Limb (tissue), 2 donors: ENCODE measurements around the gene MMP23B.

Source experiments
- DNase-seq, 2 donors: peaks; one replicate each; pipeline ENCODE4 v3.0.0-alpha.2; 2016; ENCODE audit errors: extremely low spot score in 2 of 2

Gene MMP23B

DNA sequence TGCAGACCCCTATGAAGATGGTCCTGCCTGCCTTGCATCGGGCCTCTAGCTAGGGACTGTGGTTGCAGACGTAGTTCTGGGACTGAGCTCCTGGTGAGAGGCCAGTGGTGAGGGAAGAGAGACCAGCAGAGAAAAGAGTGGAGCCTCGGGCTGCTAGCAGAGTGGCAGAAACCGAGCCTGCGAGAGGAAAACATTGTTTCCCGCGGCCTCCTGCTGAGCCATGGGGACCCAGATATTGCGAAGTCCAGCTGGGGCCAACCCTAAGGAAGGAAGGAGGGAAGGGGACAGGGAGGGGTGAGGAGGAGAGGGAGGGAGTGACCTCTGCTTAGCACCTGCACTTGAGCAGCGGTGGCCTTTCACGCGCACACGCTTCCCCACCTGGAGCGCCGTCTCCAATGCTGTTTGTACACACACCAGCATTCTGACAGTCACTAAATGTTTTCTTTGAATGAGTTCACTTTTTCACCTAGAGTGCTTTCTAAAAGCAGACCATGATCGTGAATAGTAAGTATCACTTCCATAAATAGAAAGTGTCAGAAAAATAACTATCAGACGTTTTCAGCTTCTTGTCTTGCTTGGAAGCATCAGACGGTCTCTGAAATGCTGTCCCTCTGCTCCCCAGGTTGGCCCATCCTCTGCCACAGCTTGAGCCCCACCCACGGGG is 29.5 kb upstream of the MMP23B start:
- DNase-seq = no peak

DNA sequence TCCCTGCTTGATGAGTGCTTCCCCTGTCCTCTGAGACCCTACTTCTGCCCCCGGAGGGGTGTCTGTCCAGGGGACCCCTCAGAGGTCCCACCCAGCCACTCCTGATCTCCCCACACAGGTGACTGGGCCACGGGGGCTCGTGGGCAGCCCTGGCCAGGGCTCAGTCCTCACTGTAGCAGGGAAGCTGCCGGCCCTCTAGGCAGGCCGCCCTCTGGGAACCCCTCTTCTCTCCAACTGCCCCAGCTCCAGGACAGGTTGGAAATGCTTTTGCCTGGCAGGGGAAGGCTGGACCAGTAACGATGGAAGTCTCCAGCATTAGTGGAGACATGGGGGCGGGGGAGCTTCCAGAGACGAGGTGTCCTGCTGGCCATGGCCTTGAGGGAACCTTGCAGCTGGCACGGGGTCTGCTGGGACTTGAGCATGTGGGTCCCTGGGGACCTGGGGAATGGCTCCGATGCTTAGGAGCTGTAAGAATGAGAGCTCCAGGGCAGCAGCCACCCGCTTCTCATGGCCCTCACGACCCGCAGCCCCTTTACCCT is 28.9 kb upstream of the MMP23B start:
- no peak for DNase-seq

DNA sequence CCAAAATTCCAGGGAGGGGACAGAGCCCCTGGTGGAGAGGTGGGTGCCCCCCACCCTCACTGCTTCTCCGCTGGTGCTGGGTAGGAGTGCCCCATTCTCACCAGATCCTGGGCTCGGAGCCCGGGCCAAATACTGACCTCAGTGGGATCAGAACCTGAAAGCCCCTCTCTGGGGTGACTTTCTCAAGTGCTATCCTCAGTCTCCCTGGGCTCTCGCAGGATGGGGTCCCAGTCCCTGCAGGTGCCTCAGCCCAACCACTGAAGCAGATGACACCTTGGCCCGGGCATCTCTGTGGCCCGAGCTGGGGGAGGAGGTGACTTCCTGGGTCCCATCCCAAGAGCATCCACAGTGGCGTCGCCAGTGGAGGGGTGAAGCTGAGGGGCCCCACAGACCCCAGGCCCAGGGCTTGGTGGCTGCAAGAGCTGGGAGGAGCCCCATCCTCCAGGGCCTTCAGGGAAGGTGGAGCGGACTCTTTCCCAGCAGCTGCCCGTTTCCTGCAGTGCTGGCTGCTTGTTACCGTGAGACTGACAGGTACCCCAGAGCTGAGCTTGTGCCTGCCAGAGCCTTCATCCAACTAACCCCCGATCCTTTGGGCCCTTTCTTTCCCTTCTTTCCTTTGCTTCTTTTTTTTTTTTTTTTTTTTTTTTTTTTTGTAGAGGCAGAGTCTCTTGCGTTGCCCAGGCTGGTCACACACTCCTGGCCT is 28.2 kb upstream of the MMP23B start:
- DNase-seq = no peak

DNA sequence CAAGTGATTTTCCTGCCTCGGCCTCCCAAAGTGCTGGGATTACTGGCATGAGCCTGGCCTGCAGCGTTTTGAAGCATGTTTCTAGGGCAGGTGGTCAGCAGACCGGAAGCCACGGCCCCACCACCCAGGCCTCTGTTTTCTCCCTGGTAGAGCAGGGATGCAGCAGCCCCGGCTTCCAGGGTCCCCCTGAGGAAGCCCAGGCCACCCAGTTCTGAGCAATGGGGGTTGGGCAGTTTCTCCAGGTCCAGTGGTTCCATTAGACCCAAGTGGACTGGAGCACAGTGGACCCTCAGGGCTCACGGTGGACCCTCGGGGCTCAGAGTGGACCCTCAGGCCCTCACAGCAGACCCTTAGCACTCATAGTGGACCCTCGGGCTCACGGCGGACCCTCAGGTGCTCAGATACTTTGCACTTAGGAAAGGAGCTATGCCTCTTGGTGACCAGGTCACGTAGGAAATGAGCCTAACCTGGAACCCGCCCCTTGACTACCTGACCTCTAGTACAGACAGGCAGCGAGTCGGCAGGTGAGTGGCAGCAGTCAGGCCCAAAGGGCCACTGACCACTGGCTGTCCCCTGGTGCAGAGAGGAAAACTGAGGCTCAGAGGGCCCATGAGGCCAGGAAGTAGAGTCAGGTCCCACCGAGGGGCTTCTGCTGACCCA is 27.5 kb upstream of the MMP23B start:
- no peak for DNase-seq

DNA sequence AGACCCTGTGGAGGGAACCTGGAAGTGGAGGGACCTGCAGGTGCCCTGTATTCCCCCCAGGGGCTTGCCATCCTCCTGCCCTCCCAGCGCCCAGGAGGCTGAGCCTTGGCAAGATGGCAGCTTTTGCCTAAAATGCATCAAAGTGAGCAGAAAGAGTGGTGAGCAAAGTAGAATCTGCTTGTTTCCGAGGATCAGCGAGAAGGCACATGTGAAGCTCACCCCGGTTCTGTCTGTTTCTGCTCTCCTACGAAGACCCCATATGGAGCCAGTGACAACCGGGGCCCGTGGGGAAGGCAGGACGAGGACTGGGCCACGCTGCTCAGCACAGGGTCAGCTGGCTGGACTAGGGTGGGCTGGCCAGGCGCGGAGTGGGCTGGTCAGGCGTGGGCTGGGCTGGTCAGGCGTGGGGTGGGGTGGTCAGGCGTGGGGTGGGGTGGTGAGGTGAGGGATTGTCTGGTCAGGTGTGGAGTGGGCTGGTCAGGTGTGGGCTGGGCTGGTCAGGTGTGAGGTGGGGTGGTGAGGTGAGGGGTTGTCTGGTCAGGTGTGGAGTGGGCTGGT is 26.9 kb upstream of the MMP23B start:
- DNase-seq = no peak

DNA sequence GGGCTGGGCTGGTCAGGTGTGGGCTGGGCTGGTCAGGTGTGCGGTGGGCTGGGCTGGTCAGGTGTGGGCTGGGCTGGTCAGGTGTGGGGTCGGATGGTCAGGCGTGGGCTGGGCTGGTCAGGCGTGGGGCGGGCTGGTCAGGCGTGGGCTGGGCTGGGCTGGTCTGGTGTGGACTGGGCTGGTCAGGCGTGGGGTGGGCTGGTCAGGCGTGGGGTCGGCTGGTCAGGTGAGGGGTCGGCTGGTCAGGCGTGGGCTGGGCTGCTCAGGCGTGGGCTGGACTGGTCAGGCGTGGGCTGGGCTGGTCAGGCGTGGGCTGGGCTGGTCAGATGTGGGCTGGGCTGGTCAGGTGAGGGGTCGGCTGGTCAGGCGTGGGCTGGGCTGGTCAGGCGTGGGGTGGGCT is 26.2 kb upstream of the MMP23B start:
- no peak for DNase-seq

DNA sequence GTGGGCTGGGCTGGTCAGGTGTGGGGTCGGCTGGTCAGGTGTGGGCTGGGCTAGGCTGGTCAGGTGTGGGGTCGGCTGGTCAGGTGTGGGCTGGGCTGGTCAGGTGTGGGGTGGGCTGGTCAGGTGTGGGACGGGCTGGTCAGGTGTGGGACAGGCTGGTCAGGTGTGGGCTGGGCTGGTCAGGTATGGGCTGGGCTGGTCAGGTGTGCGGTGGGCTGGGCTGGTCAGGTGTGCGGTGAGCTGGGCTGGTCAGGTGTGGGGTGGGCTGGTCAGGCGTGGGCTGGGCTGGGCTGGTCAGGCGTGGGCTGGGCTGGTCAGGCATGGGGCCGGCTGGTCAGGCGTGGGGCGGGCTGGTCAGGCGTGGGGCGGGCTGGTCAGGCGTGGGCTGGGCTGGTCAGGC is 25.7 kb upstream of the MMP23B start:
- no peak for DNase-seq

DNA sequence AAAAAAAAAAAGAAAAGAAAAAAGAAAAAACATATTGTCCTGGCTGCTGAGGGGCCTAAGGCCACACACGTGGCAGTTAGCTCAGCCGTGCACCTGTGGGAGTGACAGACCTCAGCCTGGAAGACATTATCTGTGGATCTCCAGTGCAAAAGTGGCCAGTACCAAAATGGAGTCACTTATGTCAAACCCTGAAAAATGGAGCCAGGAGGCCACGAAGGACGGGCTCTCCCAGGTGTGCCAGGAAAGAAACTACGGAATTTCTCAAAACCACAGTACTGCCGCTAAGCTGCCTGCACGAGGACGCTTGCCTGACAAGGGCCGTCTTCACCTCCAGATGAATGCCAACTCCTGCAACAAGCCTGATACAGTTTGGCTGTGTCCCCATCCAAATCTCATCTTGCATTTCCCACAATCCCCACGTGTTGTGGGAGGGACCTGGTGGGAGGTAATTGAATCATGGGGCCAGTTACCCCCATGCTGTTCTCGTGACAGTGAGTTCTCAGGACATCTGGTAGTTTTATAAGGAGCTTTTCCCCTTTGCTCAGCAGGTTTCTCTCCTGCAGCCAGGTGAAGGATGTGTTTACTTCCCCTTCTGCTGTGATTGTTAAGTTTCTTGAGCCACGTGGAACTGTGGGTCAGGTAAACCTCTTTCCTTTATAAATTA is 22.0 kb upstream of the MMP23B start:
- DNase-seq = no peak

DNA sequence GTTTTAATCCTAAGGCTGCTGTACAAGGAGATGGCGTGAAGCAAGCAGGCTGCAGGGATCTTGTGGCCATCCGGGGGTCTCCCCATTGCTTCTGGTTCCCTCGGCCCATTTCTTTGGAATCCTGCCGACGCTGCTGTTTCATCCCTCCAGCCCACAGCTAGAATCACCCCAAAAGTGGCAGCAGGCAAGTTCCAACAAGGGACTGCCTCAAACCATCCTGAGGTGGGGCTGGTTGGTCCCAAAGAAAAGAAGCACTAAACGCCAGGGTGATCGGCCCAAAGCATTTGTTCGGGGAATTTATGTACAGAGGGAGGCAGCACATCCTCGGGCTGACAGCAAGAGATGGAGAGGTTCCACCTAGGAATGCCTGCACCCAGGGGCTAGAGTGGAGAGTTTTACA is 21.2 kb upstream of the MMP23B start:
- DNase-seq = no peak

DNA sequence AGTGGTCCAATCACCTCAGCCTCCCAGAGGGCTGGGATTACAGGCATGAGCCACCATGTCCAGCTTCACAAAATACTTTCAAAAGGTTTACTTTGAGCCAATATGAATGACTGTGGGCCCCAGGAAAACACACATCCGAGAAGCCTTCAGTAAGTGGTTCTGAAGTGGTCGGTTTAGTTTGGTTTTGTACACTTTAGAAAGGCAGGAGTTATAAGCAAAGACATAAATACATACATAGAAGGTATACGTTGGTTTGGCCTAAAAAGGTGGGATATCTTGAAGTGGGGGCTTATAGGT is 19.9 kb upstream of the MMP23B start:
- DNase-seq = no peak

DNA sequence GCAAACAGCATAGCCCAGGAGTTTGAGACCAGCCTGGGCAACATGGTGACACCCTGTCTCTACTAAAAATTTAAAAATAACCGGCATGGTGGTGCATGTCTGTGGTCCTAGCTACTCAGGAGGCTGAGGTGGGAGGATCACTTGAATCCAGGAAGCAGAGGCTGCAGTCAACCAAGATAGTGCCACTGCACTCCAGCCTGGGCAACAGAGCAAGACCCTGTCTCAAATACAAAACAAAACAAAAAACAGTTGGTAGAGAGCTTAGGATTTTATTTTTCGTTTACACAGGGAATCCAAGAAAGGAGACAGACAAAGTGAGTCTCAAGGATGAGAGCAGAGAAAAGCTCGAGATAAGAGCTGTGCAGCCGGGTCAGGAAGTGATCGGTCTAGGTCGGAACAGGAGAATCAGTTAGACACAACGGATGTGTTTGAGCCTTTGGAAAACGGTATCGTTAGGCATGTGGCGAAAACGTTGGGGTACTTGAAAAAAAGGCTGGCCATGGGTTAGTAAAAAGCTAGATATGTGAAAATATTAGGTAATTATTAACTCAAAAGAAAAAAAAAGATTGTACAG is 18.4 kb upstream of the MMP23B start:
- no peak for DNase-seq

DNA sequence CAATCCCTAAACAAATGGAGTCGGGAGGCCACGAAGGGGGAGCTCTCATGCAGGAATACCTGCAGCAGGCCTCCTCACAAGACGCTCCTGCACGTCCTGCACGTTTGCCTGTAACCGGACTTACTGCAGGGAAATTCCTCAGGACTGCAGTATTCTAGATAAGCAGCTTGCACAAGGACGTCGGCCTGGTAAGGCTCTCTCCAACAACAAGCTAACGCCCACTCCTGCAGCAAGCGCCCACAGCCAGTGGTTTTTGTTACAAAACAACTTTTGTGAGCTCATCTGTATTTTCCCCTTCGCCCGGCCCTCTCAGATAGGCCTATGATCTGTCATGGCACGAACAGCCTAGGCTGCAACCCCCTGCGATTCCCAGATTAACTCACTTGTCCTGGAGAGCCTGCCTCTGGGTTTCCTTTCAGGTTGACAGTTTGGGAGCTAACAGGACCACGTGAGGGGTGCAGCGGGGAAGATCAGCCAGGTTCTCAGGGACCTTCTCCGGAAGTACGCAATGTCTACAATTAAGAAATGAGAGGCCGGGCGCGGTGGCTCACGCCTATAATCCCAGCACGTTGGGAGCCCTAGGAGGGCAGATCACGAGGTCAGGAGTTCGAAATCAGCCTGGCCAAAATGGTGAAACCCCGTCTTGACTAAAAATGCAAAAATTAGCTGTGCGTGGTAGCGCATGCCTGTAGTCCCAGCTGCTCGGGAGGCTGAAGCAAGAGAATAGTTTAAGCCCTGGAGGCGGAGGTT is 17.6 kb upstream of the MMP23B start:
- DNase-seq = peak in 1 of 2 donors; percentile 28

DNA sequence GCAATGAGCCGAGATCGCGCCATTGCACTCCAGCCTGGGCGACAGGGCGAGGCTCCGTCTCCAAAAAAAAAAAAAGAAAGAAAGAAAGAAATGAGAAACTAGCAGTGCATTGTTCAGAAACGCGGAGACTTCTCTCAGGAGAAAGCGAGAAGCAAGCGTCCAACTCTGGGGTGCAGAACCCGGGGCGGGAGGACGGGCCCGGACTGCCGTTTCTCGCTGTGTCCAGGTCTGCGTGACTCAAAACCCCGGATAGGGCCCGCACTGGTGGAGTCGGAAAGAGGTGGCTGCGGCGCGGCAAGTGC is 17.1 kb upstream of the MMP23B start:
- no peak for DNase-seq

DNA sequence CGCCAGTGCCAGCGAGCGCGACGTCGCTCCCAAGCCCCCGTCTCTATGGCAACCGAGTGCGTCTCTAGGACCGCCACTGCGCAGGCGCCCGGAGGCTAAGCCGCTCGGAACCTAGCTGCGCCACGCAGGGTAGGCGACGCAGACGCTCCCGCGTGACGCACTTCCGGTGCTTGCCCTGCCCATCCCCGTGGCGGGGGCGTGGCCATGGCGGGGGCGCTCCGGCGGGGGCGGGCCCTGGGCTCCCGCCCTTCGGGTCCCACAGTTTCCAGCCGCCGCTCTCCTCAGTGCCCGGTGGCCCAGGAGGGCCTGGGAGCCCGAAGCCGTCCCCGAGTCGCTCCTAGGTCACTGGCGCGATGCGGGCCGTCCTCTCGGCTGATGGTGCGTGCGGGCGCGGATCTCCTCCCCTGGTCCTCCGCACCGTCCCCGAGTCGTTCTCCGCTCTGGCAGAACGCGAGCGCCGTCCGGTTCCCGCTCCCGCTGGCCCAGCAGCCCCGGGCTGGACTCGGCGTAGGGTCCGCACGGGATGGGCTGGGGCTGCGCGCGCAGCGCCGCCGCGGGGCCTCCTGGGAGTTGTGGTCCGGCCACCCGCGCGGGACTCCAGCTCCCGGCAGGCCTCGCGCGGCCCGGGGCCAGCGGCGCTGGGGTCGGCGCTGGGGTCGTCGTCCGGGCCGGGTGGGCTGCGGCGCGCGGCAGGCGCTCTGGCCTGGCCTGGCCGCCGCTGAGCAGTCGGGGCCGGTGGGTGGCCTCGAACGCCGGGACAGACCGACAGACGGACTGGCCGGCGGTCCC is 16.5 kb upstream of the MMP23B start, which contains the start of gene MIB2:
MIB2 (plus strand) TSS at position 245 of the 789 bp plus-strand sequence. CDS start 7,953 bp downstream, outside the sequence.
- DNase-seq = peak; percentile 98

DNA sequence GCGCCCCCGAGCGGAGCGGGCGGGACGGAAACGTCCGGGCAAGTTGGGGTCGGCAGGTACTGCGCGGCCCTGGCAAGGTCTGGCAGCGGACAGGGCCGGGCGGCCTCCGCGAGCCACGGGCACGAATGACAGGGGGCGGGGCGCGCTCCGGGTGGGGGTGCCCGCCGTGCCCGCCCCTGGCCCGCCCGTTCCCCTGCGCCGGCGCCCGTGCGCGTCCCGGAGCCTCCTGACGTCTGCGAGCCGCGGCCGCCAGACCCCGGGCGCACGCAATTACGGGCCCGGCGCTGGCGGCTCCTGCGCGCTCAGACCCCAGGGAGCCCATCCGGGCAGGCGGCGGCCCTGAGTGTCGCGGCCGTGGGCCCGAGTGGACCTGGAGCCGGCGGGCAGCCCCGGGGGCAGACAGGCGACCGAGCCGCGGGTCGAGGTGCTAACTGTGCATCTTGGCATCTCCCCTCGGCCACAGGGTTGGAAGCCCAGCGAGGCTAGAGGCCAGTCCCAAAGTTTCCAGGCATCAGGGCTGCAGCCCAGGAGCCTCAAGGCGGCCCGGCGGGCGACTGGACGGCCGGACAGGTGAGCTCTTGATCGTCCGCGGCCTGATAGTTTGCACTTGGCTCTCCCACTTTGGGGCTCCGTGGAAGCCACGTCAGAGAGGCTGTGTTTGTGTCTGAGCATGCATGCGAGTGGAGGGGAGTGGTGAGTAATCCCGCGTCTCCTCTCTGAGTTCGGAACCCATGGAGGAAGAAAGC is 15.8 kb upstream of the MMP23B start:
- DNase-seq = no peak

DNA sequence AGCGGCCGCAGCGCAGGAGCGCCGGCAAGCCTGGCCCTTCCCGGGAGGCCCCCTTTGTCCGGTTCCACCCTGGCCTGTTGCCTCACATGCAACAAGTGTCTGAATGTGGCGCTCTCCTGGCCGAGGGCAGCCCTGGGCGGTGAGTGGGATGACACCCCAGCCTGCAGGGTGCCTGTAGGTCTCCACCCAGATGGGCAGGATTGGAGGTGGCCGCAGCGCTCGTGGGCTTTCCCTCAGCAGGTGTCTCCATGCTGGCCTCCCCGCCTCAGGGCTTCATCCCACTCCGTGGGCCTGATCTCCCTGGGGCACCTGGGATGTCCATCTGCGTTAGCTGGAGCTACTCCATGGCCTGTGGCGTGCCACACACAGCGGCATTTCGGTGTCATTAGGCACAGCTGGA is 15.1 kb upstream of the MMP23B start:
- DNase-seq = no peak

DNA sequence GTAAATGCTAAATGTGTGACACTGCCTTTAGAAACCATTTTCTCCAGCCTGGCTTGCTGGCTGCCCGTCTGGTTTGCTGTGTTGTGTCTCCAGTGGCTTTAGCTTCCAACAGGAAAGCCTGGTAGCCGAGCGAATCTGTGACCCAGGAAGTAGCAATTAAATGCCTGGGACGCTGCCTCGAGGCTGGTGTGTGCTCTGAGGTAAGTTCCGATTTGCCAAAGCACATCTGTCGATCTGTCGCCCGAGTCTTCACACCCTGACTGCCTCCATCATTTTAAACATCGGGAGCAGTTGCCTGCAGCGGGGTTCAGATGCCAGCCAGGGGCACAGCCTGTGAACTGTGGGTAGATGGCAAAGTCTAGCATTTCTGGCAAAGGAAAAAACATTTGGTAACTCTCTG is 14.5 kb upstream of the MMP23B start:
- DNase-seq = no peak

DNA sequence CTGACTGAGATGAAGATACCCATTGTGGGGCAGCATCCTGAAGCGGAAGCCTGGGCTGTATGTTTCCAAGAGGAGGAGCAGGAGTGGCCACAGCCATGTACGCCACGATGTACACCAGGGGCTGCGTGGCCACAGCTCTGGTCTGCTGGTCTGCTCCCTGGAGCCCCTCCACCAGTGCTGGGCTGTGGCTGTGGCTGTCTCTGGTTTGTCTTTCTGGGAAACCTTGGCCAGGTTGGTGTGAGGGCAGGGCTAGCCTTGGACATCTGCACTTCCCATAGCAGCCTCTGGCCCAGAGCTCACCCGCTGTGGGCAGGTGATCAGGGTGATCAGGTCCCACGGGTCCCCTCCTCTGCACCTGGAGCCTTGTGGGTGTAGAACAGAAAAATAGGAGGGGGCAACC is 14.0 kb upstream of the MMP23B start:
- DNase-seq = no peak

DNA sequence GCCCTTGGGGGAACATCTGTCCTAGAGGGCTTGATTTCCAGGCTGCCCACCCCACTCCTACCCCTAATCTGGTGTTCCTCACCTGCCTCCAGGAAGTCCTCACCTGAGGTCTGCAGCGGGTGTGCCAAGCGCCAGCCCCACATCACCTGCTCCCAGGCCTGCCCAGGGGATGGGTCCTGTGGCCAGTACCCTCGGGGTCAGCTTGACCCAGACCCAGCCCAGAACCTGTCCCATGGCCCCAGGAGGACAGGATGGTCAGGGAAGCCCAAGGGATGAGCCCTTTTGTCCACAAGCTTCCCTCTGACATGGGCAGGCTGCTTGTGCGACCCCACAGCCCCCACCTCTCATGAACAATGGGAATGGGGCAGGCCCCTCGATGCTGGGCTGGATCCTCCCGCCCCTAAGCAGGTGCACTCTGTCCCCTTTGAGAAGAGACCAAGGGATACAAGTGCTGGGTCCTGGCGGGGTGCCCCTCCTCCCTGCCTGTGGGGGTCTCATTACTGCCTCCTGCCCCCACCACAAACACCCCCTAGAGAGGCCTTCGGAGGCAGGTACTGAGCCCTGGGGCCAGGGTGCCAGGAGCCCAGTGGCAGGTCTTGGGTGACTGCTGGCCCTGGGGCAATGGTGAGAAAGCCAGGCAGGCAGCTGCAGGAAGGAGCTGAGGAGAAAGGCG is 13.4 kb upstream of the MMP23B start:
- peak in 1 of 2 donors; percentile 27 for DNase-seq
